Transverse colon (tissue), 4 donors: ENCODE data around the gene LAMTOR5. TPM values are rescaled to one million over a fixed set of nuclear protein-coding genes. Genes with fewer than 3 reads are reported as not detected.

ENCODE experiments used
- DNase-seq: peaks from one replicate; pipeline ENCODE4 v3.0.0-alpha.2; 2019
- H3K27ac ChIP-seq, 4 donors: fragments of 200-600 bp; sonication (generic); 2 replicates each; pipeline ENCODE4 v1.5.1; 2016 to 2018; ENCODE audit warnings: inconsistent platforms in 4 of 4
- H3K27me3 ChIP-seq: fragments of 200-600 bp; sonication (generic); 2 replicates; pipeline ENCODE4 v1.5.1; 2017; ENCODE audit warnings: inconsistent platforms
- H3K36me3 ChIP-seq, 4 donors: fragments of 200-600 bp; sonication (generic); 2 replicates each; pipeline ENCODE4 v1.5.1; 2017 to 2019; ENCODE audit warnings: inconsistent platforms in 4 of 4
- H3K4me1 ChIP-seq, 4 donors: fragments of 200-600 bp; sonication (generic); 2 replicates each; pipeline ENCODE4 v1.5.1; 2017 to 2020; ENCODE audit warnings: inconsistent platforms in 4 of 4
- H3K4me3 ChIP-seq, 4 donors: fragments of 200-600 bp; sonication (generic); 1 replicate in 1 of 4; 2 replicates in 3 of 4; pipeline versions ENCODE4 v1.5.1 to v1.6.1; 2017 to 2019; ENCODE audit warnings: inconsistent platforms in 4 of 4
- H3K9me3 ChIP-seq, 2 donors: fragments of 200-600 bp; sonication (generic); 2 replicates each; pipeline ENCODE4 v1.5.1; 2017 to 2019; ENCODE audit warnings: inconsistent platforms in 2 of 2
- EP300 ChIP-seq: sonication (generic); formaldehyde crosslinking; IDR thresholded peaks from one replicate; pipeline ENCODE4 v1.6.1; 2017; ENCODE audit warnings: antibody characterized with exemption, low read depth
- POLR2A ChIP-seq: fragments of 450-650 bp; IDR thresholded peaks from one replicate; pipeline ENCODE4 v1.6.1; 2016; ENCODE audit warnings: antibody characterized with exemption, mild to moderate bottlenecking, moderate library complexity
- POLR2AphosphoS5 ChIP-seq, 3 donors: sonication (generic); formaldehyde crosslinking; IDR thresholded peaks; one replicate each; pipeline ENCODE4 v1.6.1; 2016; ENCODE audit warnings: antibody characterized with exemption in 3 of 3
- WGBS, 2 donors: methylation state at CpG; one replicate each; pipeline ENCODE4 v1.1.5; 2018; ENCODE audit warnings: low coverage in 1 of 2; 5-methylcytosine and 5-hydroxymethylcytosine counted together
- in situ Hi-C, 4 donors: fragments of 200-750 bp; cut with MboI; loops; one replicate each; pipeline versions ENCODE4 v1.15.0 to v1.15.1; 2017; ENCODE audit warnings: low sequenced_read_pairs in 3 of 4, low pct_ligation_motif_present in 1 of 4, low pct_unique_long_range_greater_than_20kb in 1 of 4
- intact Hi-C: fragments of 100-400 bp; cut with DNase I; formaldehyde crosslinking; loops from one replicate; pipeline ENCODE4 v1.15.1; 2023; ENCODE audit warnings: low total_unique reads
- total RNA-seq, 4 donors: library from RNA; depleted of rRNA; stranded (reverse); fragments of >200 nt; gene quantifications; one replicate each; pipeline ENCODE4 v1.1.0, GENCODE V29; 2016
- TF ChIP-seq, protein P1 (sequence below), 5 experiments: fragments of 200-600 bp in 3 of 5; fragments of 450-650 bp in 2 of 5; sonication (generic) in 3 of 5; IDR thresholded peaks; 1 replicate in 2 of 5; 2 replicates in 3 of 5; pipeline ENCODE4 v1.5.1; 2016 to 2017; ENCODE audit warnings: antibody characterized with exemption in 5 of 5, inconsistent platforms in 3 of 5, mild to moderate bottlenecking in 2 of 5, moderate library complexity in 1 of 5

Gene LAMTOR5
- total RNA-seq, 4 donors from 2014 or later: 7.1 to 113 (median 38.2) TPM

DNA sequence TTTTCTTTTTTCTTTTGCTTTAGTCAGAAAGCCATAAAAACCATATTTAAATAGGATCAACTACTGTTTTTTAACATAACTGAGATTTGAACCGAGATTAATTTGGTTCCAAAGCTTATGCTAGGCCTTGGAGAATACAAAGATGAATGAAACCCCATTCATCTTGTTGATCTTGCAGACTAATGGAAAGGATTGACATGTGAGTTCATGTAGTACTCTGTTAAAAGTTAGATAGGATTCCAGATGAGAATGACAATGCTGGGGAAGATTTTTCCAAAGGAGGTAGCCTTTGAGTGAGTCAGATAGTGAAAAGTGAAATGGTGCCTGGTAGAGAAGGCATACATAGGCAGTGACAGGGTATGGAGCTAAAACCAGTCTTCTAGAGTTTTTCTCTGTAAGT lies 45.6 kb downstream of the LAMTOR5 start:
- in situ Hi-C loops (no loop called here), intact Hi-C loops (no loop called here)
- Histone ChIP-seq H3K4me3 (no peak overlapping the region), H3K36me3 (peaks cover 0 to 20% (median 3%) of the 10 kb centered on the region in 4 donors), H3K9me3 (no peaks in the 10 kb centered on the region), H3K27me3 (no peaks in the 10 kb centered on the region), H3K27ac (no peak overlapping the region), H3K4me1 (peaks cover 0 to 5% (median 2%) of the 10 kb centered on the region in 4 donors)
- no peak for TF ChIP-seq POLR2A
- TF ChIP-seq EP300: no peak
- no peak for TF ChIP-seq POLR2AphosphoS5 (IDR thresholded peaks at IDR 0.05)
- TF ChIP-seq, protein P1, sequence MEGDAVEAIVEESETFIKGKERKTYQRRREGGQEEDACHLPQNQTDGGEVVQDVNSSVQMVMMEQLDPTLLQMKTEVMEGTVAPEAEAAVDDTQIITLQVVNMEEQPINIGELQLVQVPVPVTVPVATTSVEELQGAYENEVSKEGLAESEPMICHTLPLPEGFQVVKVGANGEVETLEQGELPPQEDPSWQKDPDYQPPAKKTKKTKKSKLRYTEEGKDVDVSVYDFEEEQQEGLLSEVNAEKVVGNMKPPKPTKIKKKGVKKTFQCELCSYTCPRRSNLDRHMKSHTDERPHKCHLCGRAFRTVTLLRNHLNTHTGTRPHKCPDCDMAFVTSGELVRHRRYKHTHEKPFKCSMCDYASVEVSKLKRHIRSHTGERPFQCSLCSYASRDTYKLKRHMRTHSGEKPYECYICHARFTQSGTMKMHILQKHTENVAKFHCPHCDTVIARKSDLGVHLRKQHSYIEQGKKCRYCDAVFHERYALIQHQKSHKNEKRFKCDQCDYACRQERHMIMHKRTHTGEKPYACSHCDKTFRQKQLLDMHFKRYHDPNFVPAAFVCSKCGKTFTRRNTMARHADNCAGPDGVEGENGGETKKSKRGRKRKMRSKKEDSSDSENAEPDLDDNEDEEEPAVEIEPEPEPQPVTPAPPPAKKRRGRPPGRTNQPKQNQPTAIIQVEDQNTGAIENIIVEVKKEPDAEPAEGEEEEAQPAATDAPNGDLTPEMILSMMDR (IDR thresholded peaks at IDR 0.05): no peak
- WGBS, 2 donors: 83 to 94% methylated on average over 1 of the region's 1 CpG
- no peak for DNase-seq

DNA sequence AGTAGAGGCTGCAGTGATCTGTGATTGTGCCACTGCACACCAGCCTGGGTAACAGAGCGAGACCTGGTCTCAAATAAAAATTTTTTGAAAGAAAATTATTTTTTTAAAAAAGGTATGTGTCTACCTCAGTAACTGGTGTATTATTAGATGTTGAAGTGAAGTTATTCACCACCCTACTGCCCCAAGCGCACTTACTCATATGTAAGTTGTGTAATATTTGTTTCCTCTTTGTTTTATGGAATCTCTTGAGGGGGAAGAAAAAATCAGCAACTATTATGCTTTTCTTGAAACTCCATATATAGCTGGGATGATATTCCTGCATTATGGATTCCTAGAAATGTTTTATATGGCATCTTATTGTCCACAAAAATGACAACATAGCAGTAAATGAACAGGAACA lies 47.1 kb downstream of the LAMTOR5 start:
- H3K4me3 ChIP-seq: no peak overlapping the region
- no peak overlapping the region for H3K27ac ChIP-seq
- H3K36me3 ChIP-seq: peaks cover 0 to 12% (median 3%) of the 10 kb centered on the region in 4 donors
- intact Hi-C loops (no loop called here), in situ Hi-C loops (no loop called here)
- TF ChIP-seq, protein P1 (IDR thresholded peaks at IDR 0.05): no peak
- TF ChIP-seq POLR2AphosphoS5 (IDR thresholded peaks at IDR 0.05): no peak
- TF ChIP-seq EP300: no peak
- TF ChIP-seq POLR2A: no peak
- 91 to 96% methylated on average over 2 of the region's 2 CpGs for WGBS, 2 donors
- H3K27me3 ChIP-seq: no peaks in the 10 kb centered on the region
- no peaks in the 10 kb centered on the region for H3K9me3 ChIP-seq
- DNase-seq: no peak
- peaks cover 0 to 16% (median 6%) of the 10 kb centered on the region in 4 donors for H3K4me1 ChIP-seq

DNA sequence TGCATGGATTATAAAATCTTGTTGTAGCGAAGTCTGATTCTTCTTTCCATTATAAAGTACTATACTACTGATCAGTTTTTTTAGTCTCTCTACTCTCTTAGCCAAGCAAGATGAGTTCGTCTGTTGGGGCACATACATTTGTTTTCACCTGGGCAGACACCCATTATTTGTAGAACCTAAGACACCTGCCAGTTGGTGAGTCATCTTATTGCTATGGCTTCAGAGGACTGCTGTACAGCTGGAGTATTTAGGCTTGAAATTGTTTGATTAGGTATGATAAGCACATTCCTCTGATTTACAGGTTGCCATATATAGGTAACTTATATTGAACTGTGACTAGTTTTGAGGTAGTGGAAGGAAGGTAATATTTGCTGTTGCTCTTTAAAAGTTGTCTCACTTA lies 51.1 kb downstream of the LAMTOR5 start:
- intact Hi-C loops: no loop called here
- whole genome bisulfite sequencing, 2 donors: 70 to 71% methylated on average over 2 of the region's 2 CpGs
- no peak for DNase-seq
- no peaks in the 10 kb centered on the region for H3K27me3 ChIP-seq
- H3K9me3 ChIP-seq: no peaks in the 10 kb centered on the region
- peaks cover 0 to 28% (median 7%) of the 10 kb centered on the region in 4 donors for H3K4me1 ChIP-seq
- in situ Hi-C loops: no loop called here
- H3K36me3 ChIP-seq: no peaks in the 10 kb centered on the region
- TF ChIP-seq EP300: no peak
- TF ChIP-seq, protein P1 (IDR thresholded peaks at IDR 0.05): no peak
- no peak for TF ChIP-seq POLR2AphosphoS5 (IDR thresholded peaks at IDR 0.05)
- no peak for TF ChIP-seq POLR2A
- no peak overlapping the region for H3K4me3 ChIP-seq
- peak overlapping the region in 2 of 4 donors; percentile 9 to 16 for H3K27ac ChIP-seq

DNA sequence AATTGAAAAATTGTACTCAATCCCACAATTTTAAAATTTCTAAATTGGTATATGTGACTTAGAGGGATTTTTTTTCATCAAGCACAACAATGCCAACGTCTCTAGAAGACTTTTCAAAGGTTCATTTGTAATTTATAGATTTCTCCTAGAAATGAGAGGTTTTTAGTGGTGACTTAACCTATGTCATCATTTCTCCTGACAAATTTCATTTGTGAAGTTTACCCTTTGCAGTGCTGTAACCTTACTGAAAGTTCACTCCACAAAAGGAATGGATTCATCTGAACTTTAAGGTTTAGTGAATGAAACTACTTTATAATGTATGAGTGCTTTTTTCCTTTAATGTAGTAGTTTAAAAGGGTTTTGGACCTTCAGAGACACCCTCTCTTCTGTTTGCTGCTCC lies 52.2 kb downstream of the LAMTOR5 start:
- Histone ChIP-seq H3K36me3 (no peaks in the 10 kb centered on the region), H3K4me1 (peaks cover 0 to 38% (median 10%) of the 10 kb centered on the region in 4 donors), H3K27me3 (no peaks in the 10 kb centered on the region), H3K27ac (no peak overlapping the region), H3K4me3 (no peak overlapping the region), H3K9me3 (no peaks in the 10 kb centered on the region)
- in situ Hi-C loops (no loop called here), intact Hi-C loops (no loop called here)
- no peak for DNase-seq
- TF ChIP-seq, protein P1 (IDR thresholded peaks at IDR 0.05): no peak
- no peak for TF ChIP-seq EP300
- no peak for TF ChIP-seq POLR2AphosphoS5 (IDR thresholded peaks at IDR 0.05)
- no peak for TF ChIP-seq POLR2A
- WGBS, 2 donors: 62% methylated on average over 1 of the region's 1 CpG; no CpG with 5 or more reads in 1 of the 2 donors

Other genes with a start within 250 kb of the LAMTOR5 start
- 10 to 100 TPM in 1 of 4 donors, 1 to 10 TPM in 3; 1.8 to 25.8 (median 4.9) TPM for gene KCNC4, start 197.4 kb downstream of the LAMTOR5 start, total RNA-seq
- 10 to 100 TPM; 39.3 to 69.7 (median 48.0) TPM for gene RBM15, start 68.3 kb downstream of the LAMTOR5 start, total RNA-seq
- gene SLC16A4, start 16.7 kb downstream of the LAMTOR5 start, total RNA-seq: 1 to 10 TPM in 3 of 4 donors, not detected in 1; 1.4 to 3.7 (median 3.2) TPM
- gene PROK1, start 43.5 kb upstream of the LAMTOR5 start, total RNA-seq: not detected
- gene KCNA10, start 111.5 kb upstream of the LAMTOR5 start, total RNA-seq: not detected
- gene KCNA2, start 198.7 kb upstream of the LAMTOR5 start, total RNA-seq: 1 to 10 TPM in 1 of 4 donors, under 1 TPM in 2, not detected in 1; 0.40 to 1.7 (median 0.68) TPM